ENCODE measurements around the gene HAPLN2.
"Not testable (repeated sequence)": the region's sequence is repeated elsewhere in the genome, so short reads cannot be mapped to it uniquely, and the experiment has no call there.

The HAPLN2 gene

DNA sequence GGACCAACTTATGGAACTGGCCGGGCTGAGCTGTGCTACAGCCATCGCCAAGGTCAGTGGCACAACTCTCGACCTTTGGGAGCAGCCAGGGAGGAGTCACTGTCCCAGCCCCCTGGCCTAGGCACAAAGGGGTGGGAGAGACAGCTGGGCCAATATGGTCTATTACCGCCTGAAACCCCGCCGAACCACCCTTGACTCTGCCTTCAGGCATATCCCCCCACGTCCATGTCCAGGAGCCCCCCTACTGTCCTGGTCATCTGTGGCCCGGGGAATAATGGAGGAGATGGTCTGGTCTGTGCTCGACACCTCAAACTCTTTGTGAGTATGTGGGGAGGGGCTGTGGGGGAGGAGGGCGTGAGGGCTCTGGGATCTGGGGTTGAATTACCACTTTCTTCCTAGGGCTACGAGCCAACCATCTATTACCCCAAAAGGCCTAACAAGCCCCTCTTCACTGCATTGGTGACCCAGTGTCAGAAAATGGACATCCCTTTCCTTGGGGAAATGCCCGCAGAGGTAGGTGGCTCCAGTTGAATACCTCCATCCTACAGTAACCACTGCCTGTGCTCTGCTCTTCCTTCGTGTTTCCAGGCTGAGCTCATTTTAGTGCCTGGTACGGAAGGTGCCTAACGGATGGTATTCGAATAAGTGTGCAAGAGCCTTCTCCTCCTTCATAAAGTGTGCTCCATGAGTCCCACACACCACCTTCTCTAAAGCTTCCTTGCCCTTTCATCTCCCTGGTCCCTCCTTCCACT, 26.9 kb upstream of the HAPLN2 start:
- DNase-seq: peak; percentile 42

DNA sequence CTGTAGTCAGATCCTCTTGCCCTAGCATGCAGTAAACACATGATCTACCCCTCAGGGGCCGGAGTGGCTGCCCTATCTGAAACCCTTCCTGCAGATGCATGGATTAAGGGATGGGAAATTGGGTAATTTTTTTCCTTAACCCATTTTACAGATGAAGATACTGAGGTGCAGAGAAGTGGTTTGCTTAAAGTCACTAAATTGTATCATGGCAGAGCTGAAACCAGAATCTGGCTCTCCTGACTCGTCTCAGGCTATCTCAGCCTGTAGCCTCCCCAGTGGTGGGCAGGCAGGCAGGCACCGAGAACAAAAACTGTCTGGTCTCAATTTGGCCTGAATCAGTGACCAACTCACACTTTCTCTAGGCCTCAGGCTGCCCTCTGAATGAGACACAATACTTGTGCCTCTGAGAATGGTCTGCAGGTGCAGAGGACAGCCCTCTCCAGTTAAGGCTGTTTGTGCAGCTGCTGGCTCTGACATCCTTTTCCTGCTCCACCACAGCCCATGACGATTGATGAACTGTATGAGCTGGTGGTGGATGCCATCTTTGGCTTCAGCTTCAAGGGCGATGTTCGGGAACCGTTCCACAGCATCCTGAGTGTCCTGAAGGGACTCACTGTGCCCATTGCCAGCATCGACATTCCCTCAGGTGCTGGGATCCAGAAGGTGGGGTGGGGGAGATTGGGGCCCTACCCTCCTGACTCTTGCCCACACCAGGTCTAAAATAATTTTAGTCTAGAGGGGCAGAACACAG, 26.1 kb upstream of the HAPLN2 start:
- DNase-seq: peak; percentile 36

DNA sequence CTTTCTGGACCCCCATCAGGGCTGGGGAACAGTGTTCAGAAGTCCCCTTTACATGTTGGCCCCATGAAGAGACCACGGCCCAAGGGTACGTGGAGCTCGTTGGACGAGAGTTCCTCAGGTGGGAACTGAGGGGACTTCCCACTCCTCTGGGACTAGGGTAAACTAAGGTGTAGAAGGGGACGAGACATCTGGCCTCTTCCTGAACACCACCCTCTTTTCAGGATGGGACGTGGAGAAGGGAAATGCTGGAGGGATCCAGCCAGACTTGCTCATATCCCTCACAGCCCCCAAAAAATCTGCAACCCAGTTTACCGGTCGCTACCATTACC, 25.6 kb upstream of the HAPLN2 start:
- no peak for DNase-seq

DNA sequence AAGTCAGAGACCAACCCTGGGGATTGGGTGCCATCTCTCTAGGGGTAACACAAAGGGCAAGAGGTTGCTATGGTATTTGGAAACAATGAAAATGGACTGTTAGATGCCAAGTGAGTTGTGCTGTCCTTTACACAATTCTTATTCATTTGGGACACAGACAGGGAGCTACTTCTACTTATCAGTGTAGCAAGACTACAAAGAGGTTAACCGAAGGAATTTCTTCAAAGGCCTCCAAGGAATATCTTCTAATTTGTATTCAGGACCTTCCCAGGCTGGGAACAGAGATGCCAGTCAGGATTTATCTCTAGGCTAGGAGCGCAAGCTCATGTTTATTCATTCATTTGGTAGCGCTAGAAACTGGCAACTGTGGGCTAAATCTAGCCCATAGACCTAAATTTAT, 25.0 kb upstream of the HAPLN2 start:
- no peak for DNase-seq

DNA sequence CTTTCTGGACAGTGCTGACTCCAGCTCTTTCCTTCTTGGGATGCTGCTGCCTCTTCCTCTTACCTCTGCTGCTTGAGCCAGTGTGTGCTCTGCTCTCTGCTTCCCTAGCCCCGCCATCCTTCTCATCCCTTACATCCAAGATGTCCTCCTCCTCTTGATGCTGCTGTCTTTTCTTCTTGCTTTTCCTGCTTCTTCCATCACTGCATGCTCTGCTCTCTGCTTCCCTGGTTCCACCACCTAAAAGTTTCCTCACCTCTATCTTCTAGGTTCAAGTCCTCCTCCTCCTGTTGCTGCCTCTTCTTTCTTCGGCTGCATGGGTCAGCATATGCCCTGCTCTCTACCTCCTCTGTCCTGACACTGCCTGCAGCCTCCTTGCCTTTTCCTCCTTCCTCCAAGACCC, 24.2 kb upstream of the HAPLN2 start:
- DNase-seq: no peak

DNA sequence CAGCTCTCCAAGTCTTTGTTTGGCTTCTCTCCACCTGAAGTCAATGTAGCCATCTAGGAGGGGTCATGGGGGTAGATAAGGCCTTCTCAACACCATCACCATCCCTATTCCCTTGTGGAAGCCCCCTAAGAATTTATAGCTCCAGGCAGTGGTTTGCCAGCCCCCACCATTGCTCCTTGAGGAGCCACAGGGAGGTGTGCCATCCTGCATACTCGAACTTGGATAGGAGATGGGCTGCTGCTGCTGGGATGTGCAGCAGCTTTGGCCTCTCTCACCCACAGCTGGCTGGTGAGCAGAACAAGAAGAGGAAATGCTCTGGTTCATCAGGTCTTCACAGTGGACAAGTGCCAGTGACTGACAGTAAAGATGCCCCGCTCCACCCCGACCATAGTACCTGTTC, 22.8 kb upstream of the HAPLN2 start:
- no peak for DNase-seq

DNA sequence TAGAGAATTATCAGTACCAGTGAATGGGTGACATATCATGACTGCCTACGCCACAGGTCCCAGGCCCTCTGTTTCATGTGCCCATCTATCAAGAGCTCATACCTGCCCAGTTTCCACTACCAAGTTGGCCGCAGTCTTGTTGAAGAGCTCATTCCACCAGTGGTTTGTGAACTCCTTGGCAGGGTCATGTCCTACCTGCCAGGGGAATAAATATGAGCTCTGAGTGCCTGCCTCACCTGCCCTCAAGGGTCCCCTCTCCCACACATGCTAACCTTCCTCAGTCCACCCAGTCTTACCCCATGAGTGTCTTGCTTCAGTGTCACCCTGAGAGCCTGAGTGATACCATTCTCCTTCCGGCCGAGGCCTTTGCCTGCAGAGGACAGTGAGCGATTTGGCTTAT, 21.1 kb upstream of the HAPLN2 start:
- no peak for DNase-seq

DNA sequence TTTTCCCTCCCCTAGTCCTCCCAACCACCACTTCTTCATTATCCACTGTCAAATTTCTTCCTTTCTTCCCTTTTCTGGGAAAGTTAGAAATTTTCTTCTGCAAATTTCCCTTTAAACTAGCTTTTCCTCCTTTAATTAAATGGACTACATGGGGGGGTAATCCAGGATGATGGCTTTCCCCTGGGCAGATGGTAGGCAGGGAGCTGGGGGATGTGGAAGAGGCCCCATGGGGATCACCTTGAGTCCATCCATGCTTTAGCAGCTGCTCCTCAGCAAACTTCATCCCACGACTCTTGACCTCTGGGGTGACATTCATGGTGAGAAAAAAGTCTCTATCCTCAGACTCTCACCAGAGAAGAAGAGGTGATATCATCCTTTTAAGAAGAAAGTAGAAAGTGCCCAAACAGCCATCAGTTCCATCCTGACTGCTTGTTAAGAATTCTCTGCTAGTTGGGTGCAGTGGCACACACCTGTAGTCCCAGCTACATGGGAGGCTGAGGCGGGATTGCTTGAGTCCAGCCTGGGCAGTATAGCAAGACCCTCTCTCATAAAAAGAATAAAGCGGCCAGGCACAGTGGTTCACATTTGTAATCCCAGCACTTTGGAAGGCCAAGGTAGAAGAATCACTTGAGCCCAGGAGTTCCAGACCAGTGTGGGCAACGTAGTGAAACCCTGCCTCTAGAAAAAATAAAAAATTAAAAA, 20.3 kb upstream of the HAPLN2 start:
- DNase-seq: no peak

DNA sequence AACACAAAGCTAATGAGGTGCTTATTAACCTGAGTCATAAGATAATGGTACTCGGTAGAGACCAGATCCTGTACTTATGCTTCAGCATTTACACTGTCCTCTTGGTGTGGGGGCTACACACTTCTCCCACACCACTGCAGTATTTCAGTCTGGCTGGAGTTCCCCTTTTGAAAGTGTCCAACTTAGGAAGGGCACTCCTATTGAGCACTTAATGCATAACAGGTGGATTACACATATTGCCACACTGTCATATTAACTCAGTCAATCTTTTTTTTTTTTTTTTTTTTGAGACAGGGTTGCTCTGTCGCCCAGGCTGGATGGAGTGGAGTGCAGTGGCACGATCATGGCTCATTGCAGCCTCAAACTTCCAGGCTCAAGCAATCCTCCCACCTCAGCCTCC, 19.4 kb upstream of the HAPLN2 start:
- DNase-seq: no peak

DNA sequence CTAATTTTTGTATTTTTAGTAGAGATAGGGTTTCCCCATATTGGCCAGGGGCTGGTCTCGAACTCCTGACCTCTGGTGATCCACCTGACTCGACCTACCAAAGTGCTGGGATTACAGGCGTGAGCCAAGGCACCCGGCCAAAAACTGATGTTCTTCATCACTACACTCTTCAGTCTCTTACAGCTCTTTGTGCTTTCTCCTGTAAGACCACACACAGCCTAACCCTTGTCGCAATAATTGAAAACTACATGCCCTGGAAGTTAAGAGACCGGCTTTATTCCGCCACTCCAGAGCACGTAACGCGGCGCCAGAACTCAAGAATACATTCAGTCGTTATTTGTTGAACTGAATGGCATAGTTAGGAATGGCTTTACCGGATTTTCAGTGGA, 18.5 kb upstream of the HAPLN2 start:
- DNase-seq: no peak

DNA sequence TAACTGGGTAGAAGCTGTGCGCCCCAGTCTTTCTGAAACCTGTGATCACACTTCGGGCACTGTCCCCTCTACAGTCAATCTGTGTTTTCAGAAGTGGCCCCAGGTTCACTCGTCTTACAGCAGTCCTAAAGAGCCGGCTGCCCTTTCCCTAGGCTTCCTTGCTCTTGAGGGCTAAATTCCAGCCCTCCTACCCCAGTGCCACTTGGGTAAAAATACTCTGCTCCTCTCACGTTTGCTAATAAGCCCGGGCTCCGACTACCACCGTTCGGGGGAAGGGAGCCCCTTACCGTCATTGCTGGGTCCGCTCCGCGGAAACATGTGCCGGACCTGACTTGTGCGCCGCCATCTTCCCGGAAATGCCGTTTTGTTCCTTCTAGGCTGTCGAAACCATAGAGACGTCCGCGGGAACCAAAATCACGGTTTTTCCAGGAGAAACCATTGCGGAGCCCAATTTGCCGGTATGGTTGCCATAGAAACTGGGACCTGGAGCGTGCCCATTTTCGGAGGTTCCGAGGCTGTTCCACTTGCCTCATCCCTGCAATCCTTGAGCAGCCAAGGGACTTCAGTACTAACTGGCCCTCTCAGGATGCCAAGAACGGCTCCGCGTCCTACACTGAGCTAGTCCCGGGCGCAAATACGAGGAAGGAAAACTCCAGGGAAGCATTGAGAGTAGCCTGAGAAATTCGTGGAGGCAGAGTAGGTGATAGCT, 17.9 kb upstream of the HAPLN2 start, which contains the start of gene GPATCH4:
Gene GPATCH4, minus strand, starts transcription at position 358 of the 709 bp plus-strand sequence.
- DNase-seq: peak; percentile 91

DNA sequence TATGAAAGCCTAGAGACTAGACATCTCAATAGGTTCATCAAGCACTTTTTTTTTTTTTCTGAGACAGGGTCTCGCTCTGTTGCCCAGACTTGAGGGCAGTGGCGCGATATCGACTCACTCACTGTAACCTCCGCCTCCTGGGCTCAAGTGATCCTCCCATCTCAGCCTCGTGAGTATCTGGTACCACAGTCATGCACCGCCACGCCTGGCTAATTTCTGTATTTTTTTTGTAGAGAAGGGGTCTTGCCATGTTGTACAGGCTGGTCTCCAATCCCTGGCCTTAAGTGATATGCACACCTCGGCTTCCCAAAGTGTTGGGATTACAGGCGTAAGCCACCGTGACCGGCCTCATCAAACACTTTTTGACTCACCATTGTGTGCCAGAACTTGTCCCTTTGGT, 17.3 kb upstream of the HAPLN2 start:
- DNase-seq: no peak

DNA sequence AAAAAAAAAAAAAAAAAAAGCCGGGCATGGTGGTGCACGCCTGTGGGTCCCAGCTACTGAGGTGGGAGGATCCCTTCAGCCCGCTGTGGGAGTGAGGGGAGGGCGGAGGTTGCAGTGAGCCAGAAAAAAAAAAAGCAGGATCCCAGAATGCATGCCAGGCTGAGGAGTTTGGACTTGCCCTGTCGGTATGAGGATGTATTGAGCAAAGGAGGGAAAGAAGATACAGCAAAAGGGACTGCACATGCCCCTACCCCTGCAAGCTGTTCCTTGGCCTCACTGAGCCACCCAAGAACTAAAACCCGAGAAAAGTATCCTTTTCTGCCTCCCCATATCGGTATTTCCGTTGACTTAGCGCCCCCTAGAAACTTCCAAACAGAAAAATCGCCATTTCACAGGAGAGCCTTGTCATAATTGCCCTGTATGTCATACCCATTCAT, 16.6 kb upstream of the HAPLN2 start:
- peak; percentile 74 for DNase-seq

DNA sequence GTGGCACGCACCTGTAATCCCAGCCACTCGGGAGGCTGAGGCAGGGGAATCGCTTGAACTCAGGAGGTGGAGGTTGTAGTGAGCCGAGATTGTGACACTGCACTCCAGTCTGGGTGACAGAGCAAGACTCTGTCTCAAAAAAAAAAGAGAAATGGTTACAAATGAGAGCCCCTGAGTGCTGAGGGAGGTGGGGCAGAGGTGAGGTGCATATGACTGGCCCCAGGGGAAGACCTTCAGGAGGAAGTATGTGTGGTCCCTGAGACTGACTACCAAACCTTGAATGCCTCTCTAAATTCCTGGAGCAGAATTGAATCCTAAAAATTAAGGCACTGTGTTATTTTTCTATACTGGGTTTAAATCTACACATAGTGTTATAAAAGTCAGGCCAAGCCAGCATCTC, 11.9 kb upstream of the HAPLN2 start:
- not testable (repeated sequence) for DNase-seq

DNA sequence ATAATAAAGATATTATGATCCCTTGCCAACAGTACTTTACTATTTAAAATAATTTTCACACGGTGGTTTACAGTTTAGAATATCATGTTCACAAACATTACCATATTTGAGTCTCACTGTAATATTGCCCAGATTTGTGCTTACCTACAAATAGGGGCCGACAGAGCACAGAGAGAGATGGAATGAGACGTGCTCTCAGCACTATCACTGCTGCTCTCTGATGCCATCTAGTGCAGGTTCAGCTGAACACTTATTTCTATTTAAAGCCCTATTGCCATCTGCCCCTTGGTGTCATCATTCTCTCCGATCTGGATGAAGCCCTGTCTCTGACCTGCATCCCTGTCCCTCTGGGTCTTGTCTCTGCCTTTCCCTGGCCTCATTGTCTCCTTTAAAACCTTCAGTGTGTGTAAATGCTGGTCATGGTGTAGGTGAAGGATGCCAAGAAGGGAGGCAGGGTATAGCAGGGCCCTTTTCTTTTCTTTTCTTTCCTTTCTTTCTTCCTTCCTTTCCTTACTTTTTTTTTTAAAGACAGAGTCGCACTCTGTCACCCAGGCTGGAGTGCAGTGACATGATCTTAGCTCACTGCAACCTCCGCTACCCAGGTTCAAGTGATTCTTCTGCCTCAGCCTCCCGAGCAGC, 11.1 kb upstream of the HAPLN2 start:
- DNase-seq: peak; percentile 86

DNA sequence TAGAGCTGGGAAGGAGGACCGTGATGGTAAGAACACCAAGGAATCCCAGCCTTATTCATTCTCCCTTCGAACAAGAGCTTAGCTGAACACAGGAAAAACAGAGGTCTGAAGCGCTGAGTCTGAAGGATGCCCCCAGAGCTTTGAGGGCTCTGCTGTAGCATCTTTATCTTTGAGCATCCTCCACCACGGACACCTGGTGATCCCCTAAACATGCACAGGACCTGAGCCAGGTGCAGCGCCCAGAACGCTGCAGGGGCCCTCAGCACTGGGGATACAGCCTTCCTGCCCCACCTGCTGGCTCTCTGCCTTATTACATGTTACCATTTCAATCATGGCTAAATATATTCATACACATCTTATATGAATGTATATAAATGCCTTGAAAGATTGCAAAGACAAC, 10.2 kb upstream of the HAPLN2 start:
- DNase-seq: peak; percentile 80

DNA sequence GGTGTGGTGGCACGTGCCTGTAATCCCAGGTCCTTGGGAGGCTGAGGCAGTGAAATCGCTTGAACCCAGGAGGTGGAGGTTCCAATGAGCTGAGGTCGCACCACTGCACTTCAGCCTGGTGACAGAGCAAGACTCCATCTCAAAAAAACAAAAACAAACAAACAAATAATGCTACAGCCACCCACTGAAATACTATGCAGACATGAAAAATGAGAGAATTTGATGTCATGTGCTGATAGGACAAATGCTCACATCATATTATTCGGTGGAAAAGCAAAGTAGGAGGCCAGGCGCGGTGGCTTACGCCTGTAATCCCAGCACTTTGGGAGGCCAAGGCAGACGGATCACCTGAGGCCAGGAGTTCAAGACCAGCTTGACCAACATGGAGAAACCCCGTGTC, 9.1 kb upstream of the HAPLN2 start:
- DNase-seq: not testable (repeated sequence)

DNA sequence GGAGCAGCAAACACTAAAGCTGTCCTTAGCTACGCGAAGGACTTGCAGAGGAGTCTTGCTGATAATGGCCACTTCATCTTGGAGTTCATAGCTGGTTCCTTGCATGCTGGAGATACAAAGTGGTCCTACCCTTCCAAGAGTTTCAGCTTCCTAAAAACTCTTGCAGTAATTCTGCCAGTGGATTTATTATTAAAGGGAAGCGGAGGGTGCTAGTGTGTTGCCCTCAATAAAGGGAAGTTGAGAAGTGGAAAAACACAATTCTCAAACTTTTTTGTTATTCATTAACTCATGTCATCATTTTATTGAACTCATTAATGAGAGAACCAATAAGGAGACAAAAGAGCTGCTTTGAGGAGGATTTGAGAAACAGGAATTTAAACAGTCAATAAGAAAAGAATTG, 6.5 kb upstream of the HAPLN2 start:
- DNase-seq: no peak

DNA sequence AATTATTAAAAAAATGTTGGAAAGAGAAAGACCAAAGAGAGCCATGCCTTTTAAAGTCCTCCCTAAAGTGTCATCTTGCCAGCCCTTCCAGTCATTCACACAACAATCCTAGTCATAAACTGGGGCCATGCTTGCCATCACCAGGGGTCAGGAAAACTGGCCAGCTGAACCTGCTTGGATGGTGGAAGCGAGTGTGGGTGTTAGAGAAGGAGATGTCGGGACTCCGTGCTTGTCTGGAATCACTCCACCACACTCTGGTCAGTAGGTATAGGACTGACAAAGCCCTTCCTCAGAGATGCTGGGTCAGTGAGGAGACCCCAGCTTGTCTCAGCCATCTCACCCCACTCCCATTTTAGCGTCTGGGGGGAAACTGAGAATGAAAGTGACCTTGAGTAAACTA, 3.3 kb upstream of the HAPLN2 start:
- no peak for DNase-seq

DNA sequence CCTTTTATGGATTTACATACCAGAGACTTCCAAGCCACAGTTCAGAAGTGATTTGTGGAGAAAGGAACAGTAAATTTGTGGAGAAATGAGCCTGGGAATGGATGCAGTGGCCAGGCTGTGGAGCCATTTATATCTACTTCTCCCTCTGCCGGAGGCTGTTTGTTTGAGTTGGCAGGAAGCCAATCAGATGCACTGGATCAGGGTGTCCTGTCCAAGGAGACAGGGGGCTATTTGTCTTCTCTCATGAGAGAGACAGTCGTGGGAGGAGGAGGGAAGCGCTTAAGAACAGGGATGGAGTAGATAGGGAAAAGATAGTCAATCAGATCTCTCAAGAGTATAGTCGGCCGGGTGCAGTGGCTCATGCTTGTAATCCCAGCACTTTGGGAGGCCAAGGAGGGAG, 2.8 kb upstream of the HAPLN2 start:
- DNase-seq: peak; percentile 90

DNA sequence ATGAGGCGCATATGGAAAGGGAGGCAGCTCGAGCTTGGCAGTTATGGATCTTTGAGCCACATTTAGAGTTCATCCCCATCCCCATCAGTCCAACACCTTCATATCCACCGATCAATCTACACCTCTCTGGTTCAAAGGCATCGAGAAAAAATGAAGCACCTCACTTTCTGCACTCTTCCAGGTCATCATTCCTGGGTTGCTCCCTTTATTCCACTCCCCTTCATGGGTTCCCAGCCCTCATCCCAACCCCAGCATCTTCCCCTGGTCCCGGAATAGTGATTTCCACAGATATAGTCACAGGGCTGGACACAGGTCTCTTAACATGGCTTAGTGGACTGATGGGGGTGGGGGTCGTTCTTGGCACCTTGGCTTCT, 354 bp downstream of the HAPLN2 start:
- no peak for DNase-seq

DNA sequence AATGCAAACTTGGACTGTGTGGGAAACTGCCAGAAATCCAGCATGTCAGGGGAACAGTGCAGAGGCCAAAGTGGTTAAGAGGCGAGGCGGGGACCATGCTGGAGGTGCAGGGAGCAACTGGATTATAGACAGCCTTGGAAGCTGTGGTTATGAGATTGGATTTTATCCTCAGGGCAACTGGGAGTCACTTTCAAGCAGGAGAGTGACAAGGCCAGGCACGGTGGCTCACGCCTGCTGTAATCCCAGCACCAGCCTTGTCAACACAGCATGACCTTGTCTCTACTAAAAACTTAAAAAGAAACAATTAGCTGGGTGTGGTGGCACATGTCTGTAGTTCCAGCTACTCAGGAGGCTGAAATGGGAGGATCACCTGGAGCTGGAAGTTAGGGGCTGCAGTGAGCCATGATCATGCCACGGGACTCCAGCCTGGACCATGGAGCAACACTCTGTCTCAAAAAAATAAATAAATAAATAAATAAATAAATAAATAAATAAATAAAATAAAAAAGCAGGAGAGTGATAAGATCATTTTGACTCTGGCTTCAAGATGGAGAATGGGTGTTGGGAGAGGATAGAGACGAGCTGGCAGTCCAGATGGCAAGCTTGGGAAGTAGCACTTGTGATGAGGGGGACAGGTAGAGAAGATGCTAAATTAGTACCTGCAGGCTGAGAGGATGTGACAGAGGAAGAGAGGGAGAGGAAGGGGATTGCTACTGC, 3.5 kb downstream of the HAPLN2 start:
- peak; percentile 20 for DNase-seq
